NCI-H1694 (cell line): ENCODE results near the gene SPATA24.
"Not testable (repeated sequence)": the region's sequence is repeated elsewhere in the genome, so short reads cannot be mapped to it uniquely, and the experiment has no call there.

Experiments
- DNase-seq: peaks from one replicate; lab custom pipeline; 2025; lab: John Stamatoyannopoulos, UW

SPATA24 gene, protein sequence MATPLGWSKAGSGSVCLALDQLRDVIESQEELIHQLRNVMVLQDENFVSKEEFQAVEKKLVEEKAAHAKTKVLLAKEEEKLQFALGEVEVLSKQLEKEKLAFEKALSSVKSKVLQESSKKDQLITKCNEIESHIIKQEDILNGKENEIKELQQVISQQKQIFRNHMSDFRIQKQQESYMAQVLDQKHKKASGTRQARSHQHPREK

DNA sequence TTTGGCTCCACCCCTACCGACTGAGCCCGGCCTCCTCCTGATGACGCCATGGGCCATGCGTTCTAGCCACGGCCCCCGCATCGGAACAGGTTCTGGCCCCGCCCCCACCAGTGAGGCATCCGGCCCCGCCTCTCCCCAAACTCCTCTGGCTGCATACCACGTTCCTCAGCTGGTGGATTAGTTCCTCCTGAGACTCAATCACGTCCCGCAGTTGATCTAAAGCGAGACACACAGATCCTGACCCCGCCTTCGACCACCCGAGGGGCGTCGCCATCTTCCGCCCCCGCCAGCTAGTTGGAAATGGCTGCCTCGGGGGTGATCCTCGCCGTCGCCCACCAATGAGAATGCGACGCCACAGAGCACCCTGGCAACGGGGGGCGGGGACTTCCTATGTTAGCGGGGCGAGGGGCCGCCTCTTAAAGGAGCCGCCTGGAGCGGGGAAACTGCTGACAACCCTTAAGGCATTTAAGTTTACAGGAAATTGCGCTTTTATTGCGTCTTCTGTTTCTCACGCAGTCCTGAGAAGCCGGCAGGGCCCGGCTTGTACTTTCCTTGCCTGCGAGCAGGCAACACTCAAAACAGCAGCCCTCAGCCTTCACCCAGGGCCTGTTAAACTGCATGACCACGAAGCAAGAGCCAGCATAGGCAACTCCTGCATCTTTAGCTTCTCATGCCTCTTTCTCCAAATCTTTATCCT lies at the start of gene SPATA24:
Gene SPATA24 (minus strand): TSS at position 303 of the 697 bp plus-strand sequence. CDS start 29 bp downstream, at position 274.
- peak; percentile 88 for DNase-seq

DNA sequence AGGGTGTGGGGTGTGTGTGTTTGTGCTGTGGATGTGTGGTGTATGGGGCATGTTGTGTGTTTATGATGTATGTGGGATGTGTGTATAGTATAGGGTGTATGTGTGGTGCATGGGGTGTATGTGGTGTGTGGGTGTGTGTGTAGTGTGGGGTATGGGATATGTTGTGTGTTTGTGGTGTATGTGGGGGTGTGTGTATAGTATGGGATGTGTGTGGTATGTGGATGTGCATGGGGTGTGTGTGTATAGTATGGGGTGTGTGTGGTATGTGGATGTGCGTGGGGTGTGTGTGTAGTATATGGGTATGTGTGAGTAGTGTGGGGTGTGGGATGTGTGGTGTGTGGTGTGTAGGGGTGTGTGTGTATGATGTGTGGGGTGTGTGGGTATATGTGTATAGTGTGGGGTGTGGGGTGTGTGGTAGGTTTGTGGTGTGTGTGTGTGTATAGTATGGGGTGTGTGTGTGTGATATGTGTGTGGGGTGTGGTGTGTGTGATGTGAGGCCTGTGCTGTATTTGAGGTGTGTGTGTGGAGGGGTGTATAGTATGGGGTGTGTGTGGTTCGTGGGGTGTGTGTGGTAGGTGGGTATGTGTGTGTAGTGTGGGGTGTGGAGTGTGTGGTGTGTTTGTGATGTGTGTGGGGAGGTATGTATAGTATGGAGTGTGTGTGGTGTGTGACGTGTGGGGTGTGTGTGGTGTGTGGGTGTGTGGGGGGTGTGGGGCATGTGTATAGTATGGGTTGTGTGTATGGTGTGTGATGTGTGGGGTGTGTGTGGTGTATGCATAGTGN lies 48.2 kb upstream of the SPATA24 start:
- no peak for DNase-seq

DNA sequence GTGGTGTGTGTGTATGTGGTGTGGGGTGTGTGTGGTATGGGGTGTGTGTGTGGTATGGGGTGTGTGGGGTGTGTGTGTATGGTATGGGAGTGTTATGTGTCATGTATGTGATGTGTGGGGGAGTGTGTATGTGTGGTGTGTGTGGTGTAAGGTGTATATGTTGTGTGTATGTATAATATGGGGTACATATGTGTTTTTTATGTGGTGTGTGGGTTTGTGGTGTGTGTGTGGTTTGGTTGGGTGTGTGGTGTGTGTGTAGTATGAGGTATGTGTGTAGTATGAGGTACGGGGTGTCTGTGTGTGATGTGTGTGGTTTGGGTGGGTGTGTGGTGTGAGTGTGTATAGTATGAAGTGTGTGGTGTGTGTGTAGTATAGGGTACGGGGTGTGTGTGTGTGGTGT lies 47.3 kb upstream of the SPATA24 start:
- DNase-seq: no peak

DNA sequence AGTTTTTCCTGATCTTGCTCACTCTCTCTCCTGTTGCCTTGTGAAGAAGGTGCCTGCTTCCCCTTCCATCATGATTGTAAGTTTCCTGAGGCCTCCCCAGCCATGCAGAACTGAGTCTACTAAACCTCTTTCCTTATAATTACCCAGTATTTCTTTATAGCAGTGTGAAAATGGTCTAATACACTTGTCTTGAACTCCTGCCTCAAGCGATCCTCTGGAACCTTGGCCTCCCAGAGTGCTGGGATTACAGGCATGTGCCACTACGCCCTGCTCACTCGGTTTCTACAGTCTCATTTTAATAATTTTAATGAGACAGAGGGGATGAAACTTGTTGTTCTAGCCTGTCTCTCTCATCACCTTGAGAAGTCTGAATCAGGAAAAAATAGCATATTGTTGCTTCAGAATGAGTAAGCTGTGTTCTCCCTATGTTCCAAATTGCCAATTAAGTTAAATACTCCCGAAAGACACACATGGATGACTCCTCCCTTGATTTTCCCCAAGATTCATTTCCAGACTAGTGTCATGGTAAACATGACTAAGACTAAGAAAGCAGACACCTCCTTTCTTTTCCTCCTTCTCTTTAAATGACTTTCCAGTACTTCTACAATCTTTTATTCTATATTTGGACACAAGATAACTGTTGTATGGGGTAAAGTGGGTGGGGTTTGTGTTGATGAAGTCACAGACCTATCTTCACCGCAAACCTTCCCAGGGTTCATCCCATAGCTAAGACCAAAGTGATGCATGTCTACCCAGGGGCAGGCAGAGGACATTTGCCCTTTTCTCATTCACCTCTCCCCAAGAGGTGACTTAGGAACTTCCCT lies 43.3 kb upstream of the SPATA24 start:
- DNase-seq: no peak

DNA sequence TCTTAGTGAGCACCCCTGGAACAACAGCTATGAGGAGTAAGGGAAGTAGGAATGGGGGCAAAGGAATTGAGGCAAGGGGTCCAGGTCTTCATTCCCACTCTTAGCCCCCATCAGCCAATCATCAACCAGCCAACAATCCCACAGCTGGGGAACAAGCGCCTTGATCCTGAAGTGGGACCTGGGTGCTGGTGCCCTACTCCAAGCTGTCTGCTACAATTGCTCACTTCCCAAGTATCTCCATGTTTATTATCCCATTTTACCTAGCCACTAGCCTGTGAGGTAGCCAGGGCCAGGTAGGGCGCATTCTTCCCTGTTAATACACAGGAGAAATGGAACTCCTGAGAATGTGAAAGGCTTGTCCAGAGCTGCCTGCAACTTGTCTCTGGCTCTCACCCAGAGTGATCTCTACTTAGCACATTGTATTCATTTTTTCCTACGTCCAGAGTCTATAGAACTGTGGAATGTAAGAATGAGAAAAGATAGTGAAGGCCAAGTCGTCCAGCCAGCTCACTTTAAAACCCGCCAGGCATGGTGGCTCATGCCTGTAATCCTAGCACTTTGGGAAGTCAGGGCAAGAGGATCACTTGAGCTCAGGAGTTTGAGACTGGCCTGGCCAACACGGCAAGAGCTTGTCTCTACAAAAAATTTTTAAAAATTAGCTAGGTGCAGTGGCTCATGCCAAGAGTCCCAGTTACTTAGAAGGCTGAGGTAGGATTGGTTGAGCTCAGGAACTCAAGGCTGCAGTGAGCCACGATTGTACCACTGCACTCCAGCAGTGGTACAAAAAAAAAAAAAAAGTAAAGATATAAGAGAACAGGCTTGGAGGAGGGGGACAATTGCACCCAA lies 41.7 kb upstream of the SPATA24 start:
- DNase-seq: no peak

DNA sequence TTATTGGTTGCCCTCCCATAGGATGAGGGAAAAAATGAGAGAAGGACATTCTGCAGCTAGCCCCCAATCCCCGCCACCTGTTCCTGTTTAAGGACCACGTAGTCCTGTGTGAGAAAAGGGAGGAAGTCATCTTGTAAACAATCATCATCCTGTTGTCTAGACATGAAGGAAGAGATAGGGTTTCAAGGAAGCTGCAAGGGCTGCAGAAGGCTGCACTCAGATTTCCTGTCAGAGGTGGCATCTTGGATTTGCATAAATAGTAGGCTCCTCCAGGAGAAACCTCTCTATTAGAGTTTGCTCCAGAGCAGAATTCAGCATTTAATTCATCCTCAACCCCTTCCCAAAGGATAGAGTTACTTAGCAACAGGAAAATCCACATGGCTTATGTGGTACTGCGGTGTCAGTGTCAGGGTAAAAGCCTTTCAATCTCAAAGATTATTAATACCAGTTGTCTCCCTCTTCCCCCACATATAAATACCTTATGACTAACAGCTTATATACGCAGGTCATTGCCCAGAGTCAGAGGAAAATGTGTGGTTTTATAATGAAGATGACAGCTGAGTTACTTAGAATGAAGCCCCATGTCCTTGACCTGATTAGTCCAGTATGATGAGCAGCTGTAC lies 40.1 kb upstream of the SPATA24 start:
- DNase-seq: no peak

DNA sequence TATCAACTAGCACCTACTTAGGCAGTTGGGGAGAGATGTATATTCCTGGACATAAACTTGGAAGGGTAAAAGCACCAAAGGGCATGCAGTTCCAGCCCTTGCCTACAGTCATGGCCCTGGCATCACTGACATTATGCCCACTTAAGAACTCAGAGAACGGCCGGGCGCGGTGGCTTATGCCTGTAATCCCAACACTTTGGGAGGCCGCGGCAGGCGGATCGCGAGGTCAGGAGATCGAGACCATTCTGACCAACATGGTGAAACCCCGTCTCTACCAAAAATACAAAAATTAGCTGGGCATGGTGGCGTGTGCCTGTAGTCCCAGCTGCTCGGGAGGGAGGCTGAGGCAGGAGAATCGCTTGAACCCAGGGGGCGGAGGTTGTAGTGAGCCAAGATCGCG lies 36.5 kb upstream of the SPATA24 start:
- not testable (repeated sequence) for DNase-seq

DNA sequence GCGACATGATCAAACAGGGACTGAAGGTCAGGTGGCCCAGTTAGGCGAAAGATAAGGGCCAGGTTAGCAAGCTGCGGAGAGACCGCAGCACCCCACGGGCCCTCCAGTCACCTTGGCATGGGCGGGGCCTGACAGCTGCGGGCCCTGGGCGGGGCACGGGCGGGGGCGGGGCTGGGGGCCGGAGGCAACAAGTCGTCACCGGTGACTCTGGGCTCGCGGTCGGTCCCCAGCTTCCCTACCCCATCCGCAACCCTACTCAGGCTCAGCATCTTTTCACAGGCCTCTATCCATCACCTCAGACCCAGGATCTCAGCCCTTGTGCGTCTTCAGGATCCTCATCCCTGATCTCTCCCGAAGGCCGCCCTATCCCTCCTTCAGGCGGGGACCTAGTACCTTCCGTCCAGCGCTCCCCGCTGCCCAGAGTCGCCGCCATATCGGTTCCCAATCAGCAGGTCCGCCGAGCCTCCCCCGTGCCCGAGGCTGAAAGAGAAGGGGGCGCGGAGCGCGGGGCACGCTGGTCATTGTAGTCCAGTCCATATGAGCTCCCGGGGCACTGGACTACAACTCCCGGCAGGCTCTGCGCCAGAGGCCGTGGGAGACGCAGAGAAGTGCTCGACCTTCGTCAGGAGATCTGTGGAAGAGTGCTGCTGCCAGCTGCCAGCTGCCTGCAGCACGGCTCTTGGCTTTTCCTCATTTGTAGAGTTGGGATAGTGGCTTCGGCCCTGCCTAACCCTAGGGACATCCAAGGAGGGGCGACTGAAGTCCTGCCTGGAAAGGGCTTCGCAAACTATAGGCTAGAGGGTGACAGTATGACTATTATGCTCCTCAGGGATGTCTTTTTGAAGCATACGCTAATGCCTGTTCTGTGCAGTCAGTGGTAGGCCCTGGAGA lies 35.4 kb upstream of the SPATA24 start, which contains the start of gene DNAJC18:
Gene DNAJC18 (minus strand): TSS at position 513 of the 891 bp plus-strand sequence. CDS start 80 bp downstream, at position 433.
- DNase-seq: peak; percentile 89

DNA sequence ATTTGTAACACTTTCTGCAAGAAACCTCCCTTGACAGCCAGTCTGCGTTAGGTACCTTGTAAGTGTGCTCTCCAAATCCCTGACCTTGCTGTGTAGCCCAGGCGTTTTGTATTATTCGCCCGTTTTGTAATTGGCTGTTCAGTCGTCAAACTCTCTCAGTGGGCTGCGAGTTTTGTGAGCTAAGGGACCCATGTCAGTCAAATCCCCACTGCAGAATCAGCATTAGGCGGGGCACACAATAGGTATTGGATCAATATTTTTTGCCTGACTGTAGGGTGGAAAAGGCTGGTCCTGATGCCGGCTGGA lies 34.8 kb upstream of the SPATA24 start:
- DNase-seq: no peak

DNA sequence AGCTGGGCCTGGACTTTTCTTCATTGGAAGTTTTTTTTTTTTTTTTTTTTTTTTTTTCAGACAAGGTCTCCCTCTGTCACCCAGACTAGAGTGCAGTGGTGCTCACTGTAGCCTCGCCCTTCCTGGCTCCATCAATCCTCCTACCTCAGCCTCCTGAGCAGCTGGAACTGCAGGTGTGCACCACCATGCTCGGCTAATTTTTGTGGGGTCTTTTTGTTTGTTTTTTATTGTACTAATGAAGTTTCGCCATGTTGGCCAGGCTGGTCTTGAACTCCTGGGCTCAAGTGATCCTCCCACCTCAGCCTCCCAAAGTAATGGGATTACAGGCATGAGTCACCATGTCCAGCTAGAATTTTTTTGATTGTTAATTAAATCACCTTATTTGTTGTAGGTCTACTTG lies 31.8 kb upstream of the SPATA24 start:
- no peak for DNase-seq

DNA sequence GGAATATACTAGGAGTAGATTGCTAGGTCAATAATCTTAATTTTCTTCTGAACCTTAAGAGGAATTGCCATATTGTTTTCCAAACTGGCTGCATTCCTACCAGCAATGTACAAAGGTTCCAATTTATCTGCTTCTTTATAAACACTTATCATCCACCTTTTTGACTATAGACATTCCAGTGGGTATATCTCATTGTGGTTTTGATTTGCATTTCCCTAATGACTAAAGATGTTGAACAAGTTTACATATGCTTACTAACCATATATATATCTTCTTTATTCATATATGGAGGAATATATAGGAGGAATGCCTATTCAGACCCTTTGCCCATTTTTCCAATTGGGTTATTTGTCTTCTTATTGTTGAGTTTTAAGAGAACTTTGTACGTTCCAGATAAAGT lies 27.8 kb upstream of the SPATA24 start:
- no peak for DNase-seq

DNA sequence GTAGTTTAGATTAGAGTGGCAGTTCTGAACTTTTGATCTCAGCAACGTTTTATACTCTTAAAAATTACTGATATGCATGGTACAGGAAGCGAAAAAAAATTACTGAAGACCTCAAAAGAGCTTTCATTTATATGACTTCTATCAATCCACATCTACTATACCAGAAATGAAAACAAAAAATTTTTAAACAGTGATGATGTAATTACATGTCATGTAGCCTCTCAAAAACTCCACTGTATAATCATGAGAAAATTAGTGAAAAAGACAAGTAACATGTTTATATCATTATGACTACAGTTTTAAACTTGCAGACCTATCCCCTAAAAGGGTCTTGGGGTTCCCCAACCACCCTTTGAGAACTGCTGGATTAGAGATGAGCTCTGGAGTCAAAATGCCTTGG lies 26.1 kb upstream of the SPATA24 start:
- DNase-seq: no peak

DNA sequence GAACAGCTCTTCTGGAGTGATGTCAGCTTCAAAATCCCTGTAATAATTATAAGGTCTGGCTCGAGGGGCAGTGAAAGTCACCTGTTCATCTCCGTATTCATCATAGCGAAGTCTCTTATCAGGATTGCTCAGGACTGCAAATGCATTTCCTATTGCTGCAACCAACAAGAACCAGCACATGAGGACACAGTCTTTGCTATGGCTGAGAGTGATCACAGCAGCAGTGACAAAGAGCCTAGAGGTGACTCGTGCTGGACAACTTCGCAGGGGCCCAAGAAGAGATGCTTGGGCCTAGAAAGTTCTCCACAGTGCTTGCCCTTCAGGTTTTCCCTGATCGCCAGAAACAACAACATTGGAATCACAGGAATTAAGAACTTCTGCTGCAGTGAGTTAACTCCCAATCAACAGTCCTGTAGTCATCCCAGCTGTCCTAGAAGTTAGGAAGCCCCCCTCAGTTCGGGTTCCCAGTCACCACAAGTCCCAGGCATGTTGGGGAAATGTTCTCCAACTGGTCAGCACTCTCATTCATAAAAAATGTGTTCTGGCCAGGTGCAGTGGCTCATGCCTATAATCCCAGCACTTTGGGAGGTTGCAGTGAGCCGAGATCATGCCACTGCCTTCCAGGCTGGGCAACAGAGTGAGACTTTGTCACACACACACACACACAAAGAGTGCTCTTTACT lies 22.5 kb upstream of the SPATA24 start:
- DNase-seq: no peak

DNA sequence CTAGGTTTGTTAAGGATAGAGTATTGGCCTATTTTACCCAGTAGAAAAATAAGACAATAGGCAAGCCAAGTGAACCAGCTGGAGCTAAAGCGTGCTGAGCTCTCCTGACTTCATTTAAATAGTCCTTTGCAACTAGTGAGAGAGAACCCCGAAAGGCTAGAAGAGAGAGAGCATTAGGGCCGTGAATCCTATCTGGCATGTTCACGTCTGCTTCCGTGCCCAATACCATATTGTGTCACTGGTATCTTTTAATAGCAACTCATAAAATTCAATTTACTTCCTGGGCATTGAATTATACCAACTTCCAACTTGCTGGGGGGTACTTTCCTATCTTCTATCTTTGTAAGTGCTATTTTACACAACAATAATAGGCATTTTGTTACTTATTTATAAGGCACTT lies 21.6 kb upstream of the SPATA24 start:
- no peak for DNase-seq

DNA sequence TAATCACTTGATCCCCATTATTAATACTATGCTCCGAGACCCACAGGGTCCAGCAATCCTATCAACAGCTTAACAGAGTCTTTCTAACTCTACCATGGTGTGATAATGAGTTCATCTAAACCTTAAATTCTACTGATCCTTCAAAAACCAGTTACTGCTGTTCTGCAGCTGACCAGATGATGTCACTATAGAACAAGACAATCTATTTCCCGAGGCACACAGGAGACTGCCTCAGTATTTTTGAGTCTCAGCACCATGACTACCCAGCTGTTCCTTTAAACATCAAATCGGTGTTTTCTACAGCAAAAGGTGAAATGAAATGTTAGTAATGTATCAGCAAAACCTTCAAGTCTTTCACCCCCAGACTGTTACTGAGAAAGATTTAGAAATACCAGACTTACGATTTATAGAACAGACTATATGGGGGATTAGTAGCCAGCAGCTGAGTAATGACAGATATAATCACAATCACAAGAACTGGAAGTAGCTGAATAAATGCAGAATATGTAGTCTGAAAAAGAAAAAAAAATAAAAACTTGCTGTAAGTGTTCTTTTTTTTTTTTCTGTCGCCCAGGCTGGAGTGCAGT lies 18.5 kb upstream of the SPATA24 start:
- DNase-seq: peak; percentile 59

DNA sequence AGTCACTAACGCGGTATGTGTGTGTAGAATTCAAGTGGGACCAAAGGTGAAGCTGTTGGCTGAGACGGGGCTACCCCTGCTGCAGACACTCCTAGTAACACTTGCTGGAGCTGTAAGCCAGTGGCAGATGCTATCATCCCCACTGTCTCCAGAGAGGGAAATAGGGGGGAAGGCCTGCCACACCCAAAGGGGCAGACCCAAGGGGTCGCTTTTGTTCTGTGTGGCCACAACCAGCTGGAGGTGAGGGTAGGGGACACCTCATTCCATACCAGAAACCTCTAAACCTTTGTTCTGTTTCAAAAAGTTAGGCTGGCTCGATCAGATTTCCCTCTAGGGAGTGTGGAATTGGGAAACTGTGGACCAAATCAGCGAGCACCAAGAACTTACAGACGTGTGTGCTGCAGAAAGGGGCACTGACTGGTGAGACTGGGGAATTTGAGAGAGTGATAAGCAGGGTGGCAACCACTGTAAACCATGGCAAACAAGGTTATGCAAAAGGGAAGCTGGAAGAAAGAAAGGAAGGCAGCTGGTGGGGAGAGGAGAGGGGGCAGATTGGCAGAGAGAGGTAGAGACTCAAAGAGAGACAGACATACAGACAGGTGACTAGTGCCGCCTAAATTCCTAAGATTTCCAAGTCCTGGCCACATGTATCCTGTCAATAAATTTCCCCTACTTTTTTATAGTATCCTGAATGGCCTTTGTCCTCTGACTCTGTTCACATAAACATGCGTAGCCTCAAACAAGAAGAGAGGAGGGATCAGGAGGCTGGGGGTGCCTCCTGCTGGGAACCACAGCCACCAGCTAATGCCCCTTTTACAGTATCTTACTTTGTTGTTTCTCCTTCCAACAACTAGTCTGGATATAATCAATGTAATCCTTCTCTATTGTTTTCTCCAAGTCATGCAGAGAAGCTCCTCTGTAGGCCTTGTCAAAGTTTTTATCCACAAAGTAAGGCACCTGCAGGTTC lies 15.6 kb upstream of the SPATA24 start:
- no peak for DNase-seq

DNA sequence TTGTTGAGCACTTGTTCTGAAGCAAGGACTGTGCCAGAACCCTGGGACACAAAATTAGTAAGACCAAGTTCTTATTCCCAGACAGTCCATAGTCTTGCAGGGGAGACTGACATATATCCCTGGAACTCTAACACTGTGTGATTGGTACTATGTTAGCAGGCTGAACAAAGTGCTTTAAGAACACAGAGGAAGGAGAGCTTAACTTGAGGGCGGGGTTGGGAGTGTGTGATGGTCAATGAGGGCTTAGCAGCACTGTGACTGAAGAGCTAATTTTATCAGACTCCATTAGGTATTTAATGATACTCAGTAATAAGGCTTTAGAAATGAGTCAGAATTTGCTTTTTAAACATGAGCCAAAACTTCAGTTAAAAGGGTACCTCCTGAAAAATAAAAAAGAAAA lies 14.9 kb upstream of the SPATA24 start:
- DNase-seq: no peak

DNA sequence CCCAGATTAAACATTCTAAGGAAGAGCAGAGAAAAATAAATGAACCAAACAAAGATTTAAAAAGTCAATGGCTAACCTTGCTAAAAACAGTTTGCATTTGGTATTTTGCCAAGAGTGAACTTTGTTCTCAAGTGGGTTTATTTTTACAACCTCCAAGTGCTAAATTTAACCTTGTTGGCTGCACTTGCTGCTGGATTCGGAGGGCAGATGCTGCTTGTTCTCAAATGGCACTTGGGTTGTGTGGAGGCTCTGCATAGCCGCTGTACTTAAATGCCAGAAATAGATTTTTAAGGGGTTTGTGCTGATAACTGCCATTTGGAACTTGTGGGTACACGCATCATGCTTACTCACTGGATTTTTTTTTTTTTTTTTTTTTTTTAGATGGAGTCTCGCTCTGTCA lies 13.3 kb upstream of the SPATA24 start:
- DNase-seq: no peak
